Activated T-cell treated with anti-CD3 and anti-CD28 coated beads for 24 hours (primary cell): Measurements from ENCODE around the gene JAG2.

ENCODE experiments used
- DNase-seq: peaks from one replicate; pipeline ENCODE4 v3.0.0-alpha.2; 2020; ENCODE audit warnings: low read depth

JAG2 gene

GRCh38 chr14:105168496-105168978, at the start of gene JAG2:
TSS of gene JAG2 (minus strand) at chr14:105168776. CDS start at chr14:105168420, 356 bp downstream.
- DNase-seq = peak; percentile 42

GRCh38 chr14:105217774-105218173, 49.2 kb upstream of the JAG2 start:
- no peak for DNase-seq

GRCh38 chr14:105216490-105217247, 48.1 kb upstream of the JAG2 start:
- DNase-seq = no peak

GRCh38 chr14:105215602-105216001, 47.0 kb upstream of the JAG2 start:
- no peak for DNase-seq

- DNase-seq = no peak
These were observed 45.8 kb upstream of the JAG2 start for GRCh38 chr14:105214324-105214915.

- no peak for DNase-seq
These were observed 44.8 kb upstream of the JAG2 start for GRCh38 chr14:105213361-105213760.

- DNase-seq = no peak
These were observed 44.1 kb upstream of the JAG2 start for GRCh38 chr14:105212541-105213300.

GRCh38 chr14:105211758-105212089, 43.1 kb upstream of the JAG2 start:
- no peak for DNase-seq

GRCh38 chr14:105211086-105211757, 42.6 kb upstream of the JAG2 start:
- DNase-seq = no peak

- DNase-seq = no peak
These were observed 41.9 kb upstream of the JAG2 start for GRCh38 chr14:105210266-105211025.

GRCh38 chr14:105209646-105210045, 41.1 kb upstream of the JAG2 start:
- DNase-seq = no peak

- DNase-seq = no peak
These were observed 40.5 kb upstream of the JAG2 start for GRCh38 chr14:105209091-105209490.

- no peak for DNase-seq
These were observed 40.1 kb upstream of the JAG2 start for GRCh38 chr14:105208738-105209075.

- no peak for DNase-seq
These were observed 39.6 kb upstream of the JAG2 start for GRCh38 chr14:105207996-105208737.

- DNase-seq = no peak
These were observed 38.9 kb upstream of the JAG2 start for GRCh38 chr14:105207460-105207901.

GRCh38 chr14:105206873-105207272, 38.3 kb upstream of the JAG2 start:
- DNase-seq = no peak

- DNase-seq = no peak
These were observed 37.2 kb upstream of the JAG2 start for GRCh38 chr14:105205673-105206208.

- no peak for DNase-seq
These were observed 36.5 kb upstream of the JAG2 start for GRCh38 chr14:105204931-105205672.

GRCh38 chr14:105204206-105204930, 35.8 kb upstream of the JAG2 start:
- no peak for DNase-seq
